Measurements from ENCODE around the gene STK17A.

Gene STK17A

GRCh38 chr7:43602256-43602655 lies 19.3 kb downstream of the STK17A start:
- H3K27me3 Mint-ChIP-seq = no peaks in the 10 kb centered on the region
- peaks cover 32% of the 10 kb centered on the region for H3K36me3 Mint-ChIP-seq
- peaks cover 3% of the 10 kb centered on the region for H3K9me3 Mint-ChIP-seq
- H3K27ac Mint-ChIP-seq = no peak overlapping the region
- ATAC-seq = no peak
- H3K4me1 Mint-ChIP-seq = peaks cover 32% of the 10 kb centered on the region
- no peak overlapping the region for H3K4me3 Mint-ChIP-seq

GRCh38 chr7:43604251-43604650 lies 21.3 kb downstream of the STK17A start:
- Mint-ChIP-seq H3K4me1 (peaks cover 42% of the 10 kb centered on the region), H3K4me3 (no peak overlapping the region), H3K27me3 (no peaks in the 10 kb centered on the region), H3K36me3 (peaks cover 43% of the 10 kb centered on the region), H3K9me3 (peaks cover 3% of the 10 kb centered on the region), H3K27ac (no peak overlapping the region)
- ATAC-seq = no peak

GRCh38 chr7:43609097-43609496 lies 26.2 kb downstream of the STK17A start:
- Mint-ChIP-seq H3K27ac (peak overlapping the region; percentile 4), H3K4me3 (no peak overlapping the region), H3K36me3 (peaks cover 64% of the 10 kb centered on the region), H3K4me1 (peaks cover 55% of the 10 kb centered on the region), H3K9me3 (peaks cover 3% of the 10 kb centered on the region), H3K27me3 (no peaks in the 10 kb centered on the region)
- no peak for ATAC-seq

- Mint-ChIP-seq H3K4me3 (no peak overlapping the region), H3K27ac (peak overlapping the region; percentile 56), H3K4me1 (peaks cover 44% of the 10 kb centered on the region), H3K36me3 (peaks cover 58% of the 10 kb centered on the region), H3K27me3 (no peaks in the 10 kb centered on the region), H3K9me3 (no peaks in the 10 kb centered on the region)
- no peak for ATAC-seq
Measured at GRCh38 chr7:43612128-43612527, 29.2 kb downstream of the STK17A start.

GRCh38 chr7:43612599-43613589 lies 30.0 kb downstream of the STK17A start:
- no peaks in the 10 kb centered on the region for H3K9me3 Mint-ChIP-seq
- peaks cover 58% of the 10 kb centered on the region for H3K36me3 Mint-ChIP-seq
- H3K27me3 Mint-ChIP-seq = no peaks in the 10 kb centered on the region
- peak overlapping the region; percentile 2 for H3K4me3 Mint-ChIP-seq
- peak; percentile 60 for ATAC-seq
- peaks cover 44% of the 10 kb centered on the region for H3K4me1 Mint-ChIP-seq
- H3K27ac Mint-ChIP-seq = peak overlapping the region; percentile 56

GRCh38 chr7:43615558-43616145 lies 32.7 kb downstream of the STK17A start:
- peaks cover 40% of the 10 kb centered on the region for H3K36me3 Mint-ChIP-seq

GRCh38 chr7:43616977-43617376 lies 34.1 kb downstream of the STK17A start:
- peaks cover 36% of the 10 kb centered on the region for H3K4me1 Mint-ChIP-seq
- H3K27ac Mint-ChIP-seq = no peak overlapping the region
- H3K27me3 Mint-ChIP-seq = no peaks in the 10 kb centered on the region
- ATAC-seq = no peak
- H3K36me3 Mint-ChIP-seq = peaks cover 45% of the 10 kb centered on the region
- no peaks in the 10 kb centered on the region for H3K9me3 Mint-ChIP-seq
- H3K4me3 Mint-ChIP-seq = no peak overlapping the region

More at GRCh38 chr7:43615558-43616145, 32.7 kb downstream of the STK17A start:
- no peaks in the 10 kb centered on the region for H3K9me3 Mint-ChIP-seq
- H3K27me3 Mint-ChIP-seq = no peaks in the 10 kb centered on the region
- H3K4me3 Mint-ChIP-seq = no peak overlapping the region
- no peak for ATAC-seq
- H3K4me1 Mint-ChIP-seq = peaks cover 34% of the 10 kb centered on the region
- H3K27ac Mint-ChIP-seq = peak overlapping the region; percentile 49

- no peak for ATAC-seq
- no peak overlapping the region for H3K27ac Mint-ChIP-seq
- no peak overlapping the region for H3K4me3 Mint-ChIP-seq
- peaks cover 46% of the 10 kb centered on the region for H3K36me3 Mint-ChIP-seq
- H3K4me1 Mint-ChIP-seq = peaks cover 36% of the 10 kb centered on the region
- no peaks in the 10 kb centered on the region for H3K9me3 Mint-ChIP-seq
- no peaks in the 10 kb centered on the region for H3K27me3 Mint-ChIP-seq
Measured at GRCh38 chr7:43618073-43618472, 35.2 kb downstream of the STK17A start.

- H3K4me1 Mint-ChIP-seq = peaks cover 33% of the 10 kb centered on the region
- H3K36me3 Mint-ChIP-seq = peaks cover 45% of the 10 kb centered on the region
- no peak overlapping the region for H3K27ac Mint-ChIP-seq
- ATAC-seq = no peak
- H3K9me3 Mint-ChIP-seq = no peaks in the 10 kb centered on the region
- H3K4me3 Mint-ChIP-seq = no peak overlapping the region
- H3K27me3 Mint-ChIP-seq = no peaks in the 10 kb centered on the region
Measured at GRCh38 chr7:43619213-43620012, 36.5 kb downstream of the STK17A start.

- ATAC-seq = peak; percentile 57
- Mint-ChIP-seq H3K27me3 (no peaks in the 10 kb centered on the region), H3K36me3 (peaks cover 47% of the 10 kb centered on the region), H3K27ac (no peak overlapping the region), H3K9me3 (no peaks in the 10 kb centered on the region), H3K4me1 (peaks cover 48% of the 10 kb centered on the region), H3K4me3 (no peak overlapping the region)
Measured at GRCh38 chr7:43621729-43622448, 39.0 kb downstream of the STK17A start.

- Mint-ChIP-seq H3K27ac (peak overlapping the region; percentile 51), H3K4me3 (no peak overlapping the region), H3K9me3 (no peaks in the 10 kb centered on the region), H3K27me3 (no peaks in the 10 kb centered on the region), H3K36me3 (peaks cover 70% of the 10 kb centered on the region), H3K4me1 (peaks cover 65% of the 10 kb centered on the region)
- no peak for ATAC-seq
Measured at GRCh38 chr7:43624156-43624555, 41.2 kb downstream of the STK17A start.

- no peaks in the 10 kb centered on the region for H3K9me3 Mint-ChIP-seq
- H3K27me3 Mint-ChIP-seq = no peaks in the 10 kb centered on the region
- H3K4me3 Mint-ChIP-seq = peak overlapping the region; percentile 21
- H3K4me1 Mint-ChIP-seq = peaks cover 68% of the 10 kb centered on the region
- ATAC-seq = peak; percentile 85
- peak overlapping the region; percentile 51 for H3K27ac Mint-ChIP-seq
- peaks cover 74% of the 10 kb centered on the region for H3K36me3 Mint-ChIP-seq
Measured at GRCh38 chr7:43625453-43625852, 42.5 kb downstream of the STK17A start.

- Mint-ChIP-seq H3K4me3 (no peak overlapping the region), H3K36me3 (peaks cover 74% of the 10 kb centered on the region), H3K27me3 (no peaks in the 10 kb centered on the region), H3K27ac (peak overlapping the region; percentile 51), H3K4me1 (peaks cover 74% of the 10 kb centered on the region), H3K9me3 (no peaks in the 10 kb centered on the region)
- peak; percentile 69 for ATAC-seq
Measured at GRCh38 chr7:43625980-43626379, 43.1 kb downstream of the STK17A start.

GRCh38 chr7:43626695-43627094 lies 43.8 kb downstream of the STK17A start:
- no peak for ATAC-seq
- Mint-ChIP-seq H3K27ac (peak overlapping the region; percentile 51), H3K27me3 (no peaks in the 10 kb centered on the region), H3K9me3 (no peaks in the 10 kb centered on the region), H3K36me3 (peaks cover 75% of the 10 kb centered on the region), H3K4me1 (peaks cover 75% of the 10 kb centered on the region), H3K4me3 (no peak overlapping the region)
